HG03097 (cell line): ENCODE results near the gene IQGAP3.

Experiments
- ATAC-seq: cut with Tn5 transposase; IDR thresholded peaks from one replicate; pipeline ENCODE4 v1.9.1; 2021; ENCODE audit not compliant: unreplicated experiment, low FRiP score

IQGAP3 gene

DNA sequence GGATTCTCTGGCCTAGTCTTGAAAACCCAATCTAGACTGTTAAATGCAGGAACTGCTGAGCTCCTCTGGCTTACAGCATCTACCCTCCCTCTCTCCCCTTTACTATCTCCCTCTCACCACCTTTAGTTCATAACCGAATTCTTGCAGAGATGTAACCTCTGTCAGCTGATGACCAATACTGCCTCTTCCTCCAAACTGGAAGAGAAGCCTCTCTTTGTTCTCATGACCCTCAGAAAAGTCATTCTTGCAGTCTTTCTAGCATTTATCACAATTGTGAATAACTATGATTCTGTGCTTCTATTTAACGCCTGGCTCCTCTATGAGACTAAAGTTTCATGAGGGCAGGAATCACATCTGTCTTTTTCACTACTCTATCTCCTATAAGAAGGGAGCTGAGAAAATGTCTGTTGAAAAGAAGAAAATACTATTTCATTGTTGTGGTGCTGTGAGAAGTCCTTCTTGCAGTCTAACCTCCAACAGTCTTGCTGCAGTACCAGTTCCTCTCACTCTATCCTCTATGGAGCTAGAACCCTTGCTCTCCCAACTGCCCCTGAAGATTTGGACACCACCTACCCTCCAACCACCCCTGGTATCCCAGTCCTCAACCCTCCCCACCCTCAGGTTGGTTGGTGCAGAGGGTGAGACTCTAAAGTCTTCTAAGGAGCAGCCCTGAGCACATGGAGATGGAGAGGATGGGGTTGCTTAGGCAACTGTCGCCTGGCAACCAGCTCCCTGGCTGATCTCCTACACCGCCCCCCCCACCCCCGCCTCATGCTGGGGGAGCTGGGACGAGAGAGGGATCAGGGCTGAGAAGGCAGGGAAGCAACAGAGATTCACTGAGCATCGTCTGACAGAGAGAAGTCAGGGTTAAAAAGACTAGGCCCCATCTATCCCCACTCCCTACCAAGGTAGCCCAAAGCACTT, 85.7 kb downstream of the IQGAP3 start:
- ATAC-seq, result no peak

- ATAC-seq, result no peak
These were observed 86.4 kb downstream of the IQGAP3 start for GRCh38 chr1:156485984-156486383.

DNA sequence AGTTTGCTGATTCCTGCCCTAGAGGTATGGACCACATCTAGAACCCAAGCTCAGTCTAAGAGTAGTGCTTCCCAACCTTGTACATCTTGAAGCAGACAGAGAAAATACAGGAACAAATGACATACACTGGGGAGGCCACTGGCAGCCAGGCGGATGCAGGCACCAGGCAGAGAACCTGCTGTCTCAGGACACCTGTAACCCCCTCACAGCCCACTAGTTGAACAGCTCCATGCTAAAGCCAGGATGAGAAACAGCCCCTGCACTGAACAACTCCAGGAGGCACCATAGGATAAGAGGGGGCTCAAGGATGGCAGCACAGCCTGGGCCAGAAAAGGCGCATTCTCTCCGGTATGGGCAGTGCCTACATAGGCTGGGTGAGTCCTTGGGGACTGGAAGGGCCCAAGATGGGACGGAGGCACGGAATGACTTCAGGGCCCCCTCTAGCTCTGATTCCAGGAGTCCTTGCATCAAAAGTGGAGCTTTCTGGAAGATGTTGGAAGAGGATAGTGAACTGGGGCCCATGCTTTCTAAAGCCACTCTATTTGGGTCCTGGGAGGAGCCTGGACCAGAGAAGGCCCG, 87.8 kb downstream of the IQGAP3 start:
- no peak for ATAC-seq

DNA sequence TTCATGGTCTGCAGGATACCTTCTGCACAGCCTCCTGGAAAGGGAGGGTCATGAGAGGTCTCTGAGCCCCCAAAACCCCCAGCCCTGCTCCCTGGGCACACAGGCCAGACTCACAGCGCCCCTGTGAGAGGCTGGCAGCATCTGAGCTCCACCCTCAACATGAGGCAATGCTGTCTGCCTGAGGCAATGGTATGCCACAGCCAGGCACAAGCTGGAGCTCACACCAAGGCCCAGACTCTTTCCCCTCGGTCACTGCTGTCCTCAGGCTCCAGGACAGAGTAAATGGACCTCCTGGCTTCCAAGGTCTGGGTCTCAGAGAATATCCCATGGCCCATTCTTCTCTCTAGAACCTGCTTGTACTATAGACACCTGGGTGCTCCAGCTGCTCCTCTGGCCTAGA, 89.0 kb downstream of the IQGAP3 start:
- ATAC-seq, result no peak

- no peak for ATAC-seq
These were observed 90.1 kb downstream of the IQGAP3 start for GRCh38 chr1:156482276-156482675.

- no peak for ATAC-seq
These were observed 90.8 kb downstream of the IQGAP3 start for GRCh38 chr1:156481527-156481926.

DNA sequence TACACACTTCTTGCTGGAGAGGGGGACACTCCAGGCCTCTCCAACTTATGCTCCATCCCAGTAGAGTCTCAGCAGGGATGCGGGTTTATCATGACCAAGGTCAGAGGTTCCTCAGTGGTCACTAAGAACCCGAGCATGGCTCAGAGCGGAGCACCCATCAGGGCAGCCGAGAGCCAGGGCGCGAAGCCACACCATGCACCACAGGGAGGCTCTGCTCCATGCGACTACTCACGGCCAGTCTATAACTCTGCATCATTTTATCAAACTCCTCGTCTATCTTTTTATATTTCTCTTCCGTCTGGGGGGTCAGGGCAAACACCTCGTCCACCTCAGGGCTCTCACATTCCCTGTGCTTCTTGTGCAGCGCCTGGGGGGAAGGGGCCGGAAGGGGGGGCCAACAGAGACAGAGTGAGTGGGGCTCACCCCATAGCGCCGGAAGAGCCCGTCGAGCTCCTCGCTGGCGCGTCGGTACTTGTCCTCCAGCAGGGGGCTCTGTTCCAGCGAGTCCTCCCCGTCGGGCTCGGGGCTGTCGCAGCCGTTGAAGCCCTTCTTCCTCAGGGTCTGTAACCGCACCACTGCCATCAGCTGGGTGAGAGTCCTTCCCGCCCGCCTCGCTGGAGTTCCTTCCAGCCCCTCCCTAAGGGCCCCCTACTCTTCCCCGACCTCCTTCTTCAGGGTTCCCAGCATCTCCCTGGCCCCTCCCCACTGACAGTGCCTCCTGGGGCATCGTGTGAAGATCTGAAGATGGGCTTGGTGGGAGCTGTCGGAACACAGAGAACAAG, 91.8 kb downstream of the IQGAP3 start:
- ATAC-seq, result no peak

GRCh38 chr1:156480016-156480370, 92.4 kb downstream of the IQGAP3 start:
- no peak for ATAC-seq

- ATAC-seq, result no peak
These were observed 93.0 kb downstream of the IQGAP3 start for GRCh38 chr1:156479093-156480015.

DNA sequence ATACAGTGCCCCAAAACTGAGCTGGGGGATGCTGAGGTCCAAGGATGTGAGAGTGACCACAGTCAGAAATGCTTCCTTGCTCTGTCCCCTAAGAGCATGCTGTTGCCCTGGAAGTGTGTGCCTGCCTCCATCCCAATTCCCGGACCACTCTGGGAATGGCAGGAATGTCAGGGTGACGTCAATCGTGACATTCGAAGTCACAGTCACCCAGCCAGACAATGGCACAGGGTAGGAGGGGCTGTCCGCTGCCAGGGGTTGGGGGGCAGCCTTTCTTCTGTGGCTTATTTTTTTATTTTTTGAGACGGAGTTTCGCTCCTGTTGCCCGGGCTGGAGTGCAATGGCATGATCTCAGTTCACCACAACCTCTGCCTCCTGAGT, 94.1 kb downstream of the IQGAP3 start:
- no peak for ATAC-seq

DNA sequence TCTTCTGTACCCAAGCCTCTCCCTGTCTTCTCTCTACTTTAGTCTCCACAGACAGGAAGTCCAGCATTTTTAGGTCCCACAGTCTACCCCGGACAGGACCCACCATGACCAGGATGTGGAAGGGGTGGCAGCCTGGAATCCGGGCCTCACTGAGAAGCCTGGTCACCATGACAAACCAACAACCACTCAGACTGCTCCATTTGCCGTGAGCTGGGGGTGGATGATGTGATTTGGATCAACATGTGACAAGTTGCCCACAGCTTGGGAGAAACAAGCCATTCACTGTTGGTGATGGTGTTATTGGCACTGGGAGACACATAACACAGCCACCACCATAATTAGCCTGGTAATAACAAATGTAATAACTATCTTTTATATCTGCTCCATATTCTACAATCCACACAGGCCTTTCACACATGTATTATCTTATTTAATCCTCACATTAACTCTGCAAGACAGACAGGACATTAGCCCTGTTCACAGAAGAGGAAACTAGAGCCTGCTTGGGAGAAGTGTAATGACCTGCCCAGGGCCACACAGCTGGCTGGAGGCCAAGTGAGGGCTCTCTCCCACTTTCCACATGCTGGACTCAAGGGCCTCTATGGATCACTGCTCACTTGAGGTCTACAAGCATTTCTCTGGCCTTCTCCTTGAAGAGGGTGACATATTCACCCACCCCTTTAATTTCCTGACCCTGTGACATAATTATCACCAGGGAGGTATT, 94.7 kb downstream of the IQGAP3 start:
- ATAC-seq, result no peak

- no peak for ATAC-seq
These were observed 95.7 kb downstream of the IQGAP3 start for GRCh38 chr1:156476501-156477298.

DNA sequence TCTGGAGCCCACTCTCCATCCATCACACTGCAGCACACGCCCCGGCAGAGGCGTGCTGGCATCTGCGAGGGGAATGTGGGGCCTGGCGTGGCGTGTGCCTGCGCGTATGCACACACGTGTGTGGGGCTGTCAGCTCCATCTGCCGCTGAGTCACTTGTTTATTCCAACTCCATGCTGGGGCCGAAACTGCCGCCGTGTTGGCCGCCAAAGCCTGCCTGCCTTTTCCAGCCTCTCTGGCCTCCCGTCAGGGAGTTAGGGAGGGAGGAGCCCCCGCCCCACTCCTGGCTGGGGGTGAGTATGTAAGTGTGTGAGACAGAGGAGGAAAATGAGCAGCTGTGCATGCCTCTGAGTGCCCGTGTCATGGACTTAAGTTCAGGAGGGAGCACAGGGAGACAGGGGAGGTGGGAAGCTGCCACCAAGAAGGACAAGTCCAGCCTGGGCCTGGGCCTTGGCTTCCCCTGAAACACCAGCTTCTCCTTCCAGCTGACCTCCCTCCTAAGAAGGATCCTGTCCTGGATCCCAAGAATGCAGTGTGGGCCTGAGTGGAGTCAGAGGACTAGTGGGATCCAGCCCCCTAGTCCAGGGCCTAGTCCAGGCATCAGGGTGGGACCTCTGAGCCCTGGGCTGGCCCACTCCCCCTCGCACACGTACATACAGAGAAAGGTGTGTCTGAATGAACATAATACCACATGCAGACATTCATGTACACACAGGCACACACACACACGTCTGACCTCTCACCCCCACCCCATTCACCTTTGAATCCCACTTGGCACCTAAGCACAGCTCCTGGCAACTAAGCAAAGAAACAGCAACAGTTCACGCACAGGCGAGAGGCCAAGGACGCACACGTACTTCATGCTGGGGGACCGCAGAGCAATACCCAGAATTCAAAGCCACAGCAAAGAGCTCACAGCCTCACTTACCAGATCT, 96.5 kb downstream of the IQGAP3 start:
- ATAC-seq, result no peak
